H9 (cell line): ENCODE results near the gene CCDC33. TPM values are rescaled to one million over a fixed set of nuclear protein-coding genes. Genes with fewer than 3 reads are reported as not detected.

ENCODE experiments used
- DNase-seq: peaks from one replicate; pipeline ENCODE4 v3.0.0-alpha.2; 2017
- H2AFZ ChIP-seq: one replicate; pipeline ENCODE4 v1.6.1; 2013; ENCODE audit warnings: mild to moderate bottlenecking, low read length, control low read depth, moderate library complexity
- H2AK5ac ChIP-seq: 2 replicates; pipeline ENCODE4 v1.6.1; 2013; ENCODE audit warnings: low read length, control low read depth, mixed read lengths; ENCODE audit not compliant: insufficient read length
- H2BK120ac ChIP-seq: one replicate; pipeline ENCODE4 v1.6.1; 2013; ENCODE audit warnings: low read depth, mild to moderate bottlenecking, low read length, control low read depth, inconsistent platforms; ENCODE audit not compliant: poor library complexity, severe bottlenecking
- H2BK12ac ChIP-seq: 2 replicates; pipeline ENCODE4 v1.6.1; 2013; ENCODE audit warnings: low read length, control low read depth, mixed read lengths, low read depth; ENCODE audit not compliant: insufficient read length
- H2BK15ac ChIP-seq: 2 replicates; pipeline ENCODE4 v1.6.1; 2013; ENCODE audit warnings: low read depth, low read length, control low read depth
- H2BK20ac ChIP-seq: one replicate; pipeline ENCODE4 v1.6.1; 2013; ENCODE audit warnings: low read depth, mild to moderate bottlenecking, low read length, control low read depth, inconsistent platforms; ENCODE audit not compliant: poor library complexity, severe bottlenecking
- H2BK5ac ChIP-seq: 2 replicates; pipeline ENCODE4 v1.6.1; 2013; ENCODE audit warnings: low read length, control low read depth, mixed read lengths; ENCODE audit not compliant: insufficient read length
- H3K14ac ChIP-seq: 2 replicates; pipeline ENCODE4 v1.6.1; 2013; ENCODE audit warnings: low read length, control low read depth; ENCODE audit not compliant: insufficient read depth
- H3K18ac ChIP-seq: 2 replicates; pipeline ENCODE4 v1.6.1; 2013; ENCODE audit warnings: low read depth, mild to moderate bottlenecking, mixed read lengths, low read length, control low read depth; ENCODE audit not compliant: insufficient read length
- H3K23ac ChIP-seq: 2 replicates; pipeline ENCODE4 v1.6.1; 2013; ENCODE audit warnings: low read length, control low read depth, mixed read lengths, low read depth; ENCODE audit not compliant: insufficient read length
- H3K23me2 ChIP-seq: 2 replicates; pipeline ENCODE4 v1.6.1; 2013; ENCODE audit warnings: low read depth, mild to moderate bottlenecking, mixed read lengths, low read length, control low read depth; ENCODE audit not compliant: insufficient read length, poor library complexity, severe bottlenecking
- H3K27ac ChIP-seq: 2 replicates; pipeline ENCODE4 v1.5.1; 2013; ENCODE audit warnings: low read length, control low read depth, mixed read lengths, low read depth; ENCODE audit not compliant: insufficient read length
- H3K27me3 ChIP-seq: 2 replicates; pipeline ENCODE4 v1.6.1; 2013; ENCODE audit warnings: low read length, control low read depth, inconsistent platforms; ENCODE audit not compliant: insufficient read depth
- H3K4ac ChIP-seq: 2 replicates; pipeline ENCODE4 v1.6.1; 2013; ENCODE audit warnings: low read depth, mild to moderate bottlenecking, control low read depth, inconsistent platforms, low read length, moderate library complexity
- H3K4me1 ChIP-seq: 2 replicates; pipeline ENCODE4 v1.6.1; 2013; ENCODE audit warnings: low read length, control low read depth, inconsistent platforms; ENCODE audit not compliant: insufficient read depth
- H3K4me2 ChIP-seq: 2 replicates; pipeline ENCODE4 v1.6.1; 2013; ENCODE audit warnings: low read length, control low read depth, mixed read lengths; ENCODE audit not compliant: insufficient read length, insufficient read depth
- H3K56ac ChIP-seq: 2 replicates; pipeline ENCODE4 v1.6.1; 2013; ENCODE audit warnings: low read depth, mild to moderate bottlenecking, mixed read lengths, low read length, control low read depth; ENCODE audit not compliant: insufficient read length
- H3K79me1 ChIP-seq: 2 replicates; pipeline ENCODE4 v1.6.1; 2013; ENCODE audit warnings: low read depth, mild to moderate bottlenecking, moderate library complexity, low read length, control low read depth, inconsistent platforms; ENCODE audit not compliant: insufficient read depth, poor library complexity, severe bottlenecking
- H3K79me2 ChIP-seq: 2 replicates; pipeline ENCODE4 v1.6.1; 2013; ENCODE audit warnings: low read length, control low read depth, inconsistent platforms; ENCODE audit not compliant: insufficient read depth
- H3K9ac ChIP-seq: 2 replicates; pipeline ENCODE4 v1.6.1; 2013; ENCODE audit warnings: low read length, control low read depth, mixed read lengths; ENCODE audit not compliant: insufficient read length; ENCODE audit errors: extremely low read depth
- H3K9me3 ChIP-seq: one replicate; pipeline ENCODE4 v1.6.1; 2013; ENCODE audit warnings: low read depth, low read length, inconsistent platforms; ENCODE audit not compliant: control insufficient read depth
- H3T11ph ChIP-seq: one replicate; pipeline ENCODE4 v1.6.1; 2013; ENCODE audit warnings: mild to moderate bottlenecking, low read length, control low read depth, inconsistent platforms
- H4K20me1 ChIP-seq: one replicate; pipeline ENCODE4 v1.6.1; 2013; ENCODE audit not compliant: control insufficient read depth, insufficient read length, insufficient read depth
- H4K5ac ChIP-seq: 2 replicates; pipeline ENCODE4 v1.6.1; 2013; ENCODE audit warnings: low read depth, mild to moderate bottlenecking, mixed read lengths, low read length, control low read depth; ENCODE audit not compliant: insufficient read length
- H4K8ac ChIP-seq: replicated peaks from 2 replicates; pipeline ENCODE4 v1.6.1; 2013; ENCODE audit warnings: low read length, control low read depth, mixed read lengths, low read depth; ENCODE audit not compliant: insufficient read length
- H4K91ac ChIP-seq: 2 replicates; pipeline ENCODE4 v1.6.1; 2013; ENCODE audit warnings: low read depth, mild to moderate bottlenecking, moderate library complexity, mixed read lengths, low read length, control low read depth; ENCODE audit not compliant: insufficient read length
- H3K27ac Mint-ChIP-seq, 3 experiments: 2 replicates in 2 of 3; 3 replicates in 1 of 3; pipeline ENCODE4 v1.8.0; 2020 to 2021; ENCODE audit warnings: mixed read lengths in 3 of 3, mild to moderate bottlenecking in 1 of 3, moderate library complexity in 1 of 3
- H3K27me3 Mint-ChIP-seq: 2 replicates; pipeline ENCODE4 v1.8.0; 2021; ENCODE audit warnings: low read depth, mild to moderate bottlenecking, moderate library complexity, mixed read lengths
- H3K36me3 Mint-ChIP-seq, 3 experiments: 2 replicates in 2 of 3; 3 replicates in 1 of 3; pipeline ENCODE4 v1.8.0; 2020 to 2021; ENCODE audit warnings: low read depth in 3 of 3, mixed read lengths in 3 of 3; ENCODE audit not compliant: insufficient read depth in 1 of 3
- H3K4me1 Mint-ChIP-seq, 2 experiments: 2 replicates each; pipeline ENCODE4 v1.8.0; 2020; ENCODE audit warnings: mixed read lengths in 2 of 2
- H3K4me3 Mint-ChIP-seq, 2 experiments: 2 replicates in 1 of 2; 3 replicates in 1 of 2; pipeline ENCODE4 v1.8.0; 2020 to 2021; ENCODE audit warnings: mild to moderate bottlenecking in 2 of 2, mixed read lengths in 2 of 2, moderate library complexity in 1 of 2
- H3K9me3 Mint-ChIP-seq, 2 experiments: 2 replicates in 1 of 2; 3 replicates in 1 of 2; pipeline ENCODE4 v1.8.0; 2020; ENCODE audit warnings: mild to moderate bottlenecking in 2 of 2, mixed read lengths in 2 of 2, moderate library complexity in 1 of 2
- CTCF ChIP-seq: fragments of 200-600 bp; sonication (generic); conservative IDR thresholded peaks from 3 replicates; pipeline ENCODE4 v1.8.0; 2021; ENCODE audit warnings: antibody characterized with exemption, mild to moderate bottlenecking
- WGBS: extraction: QIAGEN DNeasy Blood & Tissue Kit; methylation state at CpG from one replicate; pipeline ENCODE4 v1.1.7; 2013; ENCODE audit warnings: missing lambda C conversion rate, low lambda C conversion rate, mixed read lengths; ENCODE audit not compliant: insufficient read length; ENCODE audit errors: extremely low coverage; 5-methylcytosine and 5-hydroxymethylcytosine counted together
- total RNA-seq: library from RNA; stranded (reverse); gene quantifications from 2 replicates; pipeline ENCODE4 v1.2.1, GENCODE V29; 2021

CCDC33 gene
- total RNA-seq, 1 experiment from 2014 or later = 4.6 TPM

GRCh38 chr15:74207652-74208440, 28.3 kb upstream of the CCDC33 start:
- Histone ChIP-seq H3K4ac (no peak overlapping the region), H3K27ac (no peak overlapping the region), H3K56ac (no peak overlapping the region), H4K91ac (no peak overlapping the region), H3K9ac (no peak overlapping the region), H3K4me2 (no peak overlapping the region), H3K18ac (no peak overlapping the region), H4K8ac (no peak overlapping the region), H2AK5ac (no peak overlapping the region), H3K27me3 (no peaks in the 10 kb centered on the region), H3K4me1 (peaks cover 16% of the 10 kb centered on the region; the same call in 1 of the 2 replicates), H4K5ac (no peak overlapping the region), H3K23ac (no peak overlapping the region), H3K79me1 (no peaks in the 10 kb centered on the region), H3K79me2 (no peaks in the 10 kb centered on the region), H2BK5ac (no peak overlapping the region), H4K20me1 (no peaks in the 10 kb centered on the region), H3K23me2 (peaks cover 14% of the 10 kb centered on the region), H2BK12ac (no peak overlapping the region), H2BK120ac (no peak overlapping the region), H2AFZ (no peak overlapping the region), H3K14ac (no peak overlapping the region; the same call in 1 of the 2 replicates), H2BK15ac (no peak overlapping the region), H3K9me3 (no peaks in the 10 kb centered on the region), H3T11ph (no peak overlapping the region), H2BK20ac (no peak overlapping the region)
- no peak for DNase-seq
- TF ChIP-seq CTCF = no peak
- Mint-ChIP-seq H3K4me3 (peak overlapping the region in 1 of 2 experiments; percentile 73; a peak in 1 of 5 replicates), H3K36me3 (peaks cover 11 to 20% (median 13%) of the 10 kb centered on the region in 3 experiments), H3K27ac (peak overlapping the region in 2 of 3 experiments; percentile 85 to 95; a peak in 1 of 7 replicates), H3K9me3 (no peaks in the 10 kb centered on the region), H3K27me3 (peaks cover 48% of the 10 kb centered on the region), H3K4me1 (peaks cover 72 to 76% of the 10 kb centered on the region in 2 experiments)
- no CpG with 5 or more reads among the region's 16 CpGs for WGBS
